GM18505 (cell line): Measurements from ENCODE around the gene ACP1.
"Not testable (repeated sequence)": the region's sequence is repeated elsewhere in the genome, so short reads cannot be mapped to it uniquely, and the experiment has no call there.

ENCODE experiments used
- ATAC-seq: cut with Tn5 transposase; IDR thresholded peaks from one replicate; pipeline ENCODE4 v1.9.1; 2021; ENCODE audit not compliant: unreplicated experiment
- POLR2A ChIP-seq: IDR thresholded peaks from 4 replicates; pipeline ENCODE4 v1.6.1; 2011; ENCODE audit warnings: borderline replicate concordance; ENCODE audit not compliant: insufficient read depth, insufficient read length; ENCODE audit errors: extremely low read depth

Gene ACP1

DNA sequence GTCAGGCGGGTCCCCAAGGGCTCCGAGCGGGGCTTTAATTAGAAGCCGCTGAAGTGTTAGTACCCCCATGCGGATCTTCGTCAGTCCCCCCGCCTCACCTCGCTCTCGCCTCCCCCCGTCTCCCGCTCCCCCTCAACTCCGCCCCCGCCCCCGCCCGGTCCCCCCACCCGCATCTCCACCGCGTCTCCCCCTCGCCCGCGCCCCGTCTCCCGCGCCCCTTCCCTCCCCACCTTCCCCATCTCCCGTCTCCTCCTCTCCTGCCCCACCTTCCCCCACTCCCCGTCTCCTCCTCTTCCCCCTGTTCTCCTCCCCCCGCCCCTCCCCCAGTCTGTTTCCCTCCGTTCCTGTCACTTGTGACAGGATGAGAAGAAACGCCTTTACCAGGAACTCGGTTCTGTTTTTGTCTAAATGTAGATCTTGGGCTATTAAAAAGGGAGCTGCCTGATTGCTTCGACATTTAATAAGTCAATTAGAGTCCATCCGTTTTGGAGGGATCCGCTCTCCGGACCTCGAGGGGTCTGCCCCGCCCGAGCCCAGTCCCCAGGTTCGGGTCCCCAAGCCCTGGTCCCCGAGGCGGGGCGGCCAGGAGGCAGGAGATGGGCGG, 24.1 kb downstream of the ACP1 start:
- no peak for ATAC-seq
- no peak for TF ChIP-seq POLR2A

DNA sequence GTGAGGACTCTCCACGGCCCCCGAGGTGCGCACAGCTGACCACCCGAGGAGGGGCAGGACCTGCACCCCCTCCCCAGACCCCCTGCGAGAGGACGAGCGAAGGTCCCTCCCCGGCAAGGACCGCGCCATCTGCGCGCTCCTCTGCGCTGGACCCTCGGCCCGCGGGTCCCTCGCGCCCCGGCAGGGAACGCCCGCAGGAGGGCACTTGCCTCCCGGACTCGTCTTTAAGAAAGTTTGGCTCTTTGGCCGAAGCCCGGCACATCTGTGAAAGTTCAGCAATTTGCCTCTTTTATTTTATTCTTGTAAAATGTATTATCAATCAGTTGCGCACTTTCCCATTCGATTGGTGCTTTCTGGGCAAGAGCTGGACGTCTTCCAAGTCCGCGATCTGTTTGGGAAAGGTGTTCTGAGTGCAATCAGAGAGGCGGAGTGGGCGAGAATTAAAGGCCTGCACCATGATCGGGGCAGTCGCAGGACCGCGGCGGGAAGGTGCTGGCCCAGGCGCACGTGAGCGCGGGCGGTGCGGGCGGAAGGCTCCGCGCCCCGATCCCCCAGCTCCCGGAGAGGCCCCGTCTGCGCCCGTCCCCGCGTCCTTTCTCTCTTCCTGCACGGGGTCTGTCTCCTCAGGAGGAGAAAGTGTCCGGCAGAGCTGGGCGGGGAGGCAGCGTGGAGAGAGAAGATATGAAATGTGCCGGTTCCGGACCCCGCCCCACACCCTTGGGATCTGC, 24.8 kb downstream of the ACP1 start:
- ATAC-seq: no peak
- TF ChIP-seq POLR2A: no peak

- no peak for ATAC-seq
- no peak for TF ChIP-seq POLR2A
Observed at GRCh38 chr2:290090-290722, 25.5 kb downstream of the ACP1 start.

DNA sequence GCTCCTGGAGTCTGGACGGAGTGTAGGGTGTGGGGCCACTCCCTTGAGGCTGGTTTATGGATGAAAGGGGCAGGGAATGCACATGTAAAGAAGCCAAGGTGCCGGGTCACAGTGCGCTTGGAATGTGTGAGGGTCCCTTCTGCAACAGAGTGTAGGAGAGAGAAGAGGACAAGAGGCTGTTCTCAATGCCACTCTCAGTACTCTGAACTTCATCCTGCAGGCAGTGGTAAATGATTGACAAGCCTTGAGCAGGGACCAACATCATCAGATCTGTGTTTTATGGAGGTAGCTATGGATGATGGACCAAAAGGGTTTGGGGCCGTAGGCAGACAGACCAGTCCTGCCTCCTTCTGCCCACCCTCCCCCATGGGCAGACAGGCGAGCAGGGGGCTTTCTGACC, 30.3 kb downstream of the ACP1 start:
- TF ChIP-seq POLR2A: no peak
- no peak for ATAC-seq

DNA sequence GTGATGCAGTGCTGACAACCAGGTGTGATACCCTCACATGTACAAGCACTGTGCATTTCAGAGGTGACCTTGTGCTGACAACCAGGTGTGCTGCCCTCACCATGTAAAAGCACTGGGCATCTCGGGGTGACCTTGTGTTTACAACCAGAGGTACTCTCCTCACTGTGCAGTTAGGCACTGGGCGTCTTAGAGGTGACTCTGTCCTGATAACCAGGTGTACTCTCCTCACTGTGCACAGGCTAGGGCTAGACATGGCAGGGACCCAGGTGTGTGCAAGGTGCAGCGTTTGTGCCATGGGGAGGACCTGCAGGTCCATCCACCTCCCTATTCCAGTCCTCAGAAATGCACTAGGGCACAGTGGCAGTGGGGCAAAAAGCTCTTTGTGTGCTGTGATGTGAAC, 31.6 kb downstream of the ACP1 start:
- TF ChIP-seq POLR2A: no peak
- ATAC-seq: no peak

DNA sequence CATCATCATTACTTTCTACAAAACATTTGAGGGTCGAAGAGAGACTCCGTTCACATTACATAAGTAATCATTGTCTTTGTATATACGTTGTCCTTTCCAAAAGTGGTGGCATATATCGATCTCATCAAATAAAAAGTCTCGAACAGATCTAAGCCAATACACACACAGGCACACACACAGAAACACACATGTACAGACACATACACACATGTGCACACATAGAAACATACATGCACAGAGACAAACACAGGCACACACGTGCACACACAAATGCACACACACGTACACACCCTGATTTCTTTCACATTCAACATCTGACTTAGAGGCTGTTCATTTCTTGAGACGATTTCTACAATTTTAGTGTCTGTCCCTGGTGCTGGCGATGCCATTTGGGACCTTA, 40.6 kb downstream of the ACP1 start:
- TF ChIP-seq POLR2A: no peak
- no peak for ATAC-seq

- no peak for ATAC-seq
- no peak for TF ChIP-seq POLR2A
Observed at GRCh38 chr2:309148-309953, 44.6 kb downstream of the ACP1 start.

DNA sequence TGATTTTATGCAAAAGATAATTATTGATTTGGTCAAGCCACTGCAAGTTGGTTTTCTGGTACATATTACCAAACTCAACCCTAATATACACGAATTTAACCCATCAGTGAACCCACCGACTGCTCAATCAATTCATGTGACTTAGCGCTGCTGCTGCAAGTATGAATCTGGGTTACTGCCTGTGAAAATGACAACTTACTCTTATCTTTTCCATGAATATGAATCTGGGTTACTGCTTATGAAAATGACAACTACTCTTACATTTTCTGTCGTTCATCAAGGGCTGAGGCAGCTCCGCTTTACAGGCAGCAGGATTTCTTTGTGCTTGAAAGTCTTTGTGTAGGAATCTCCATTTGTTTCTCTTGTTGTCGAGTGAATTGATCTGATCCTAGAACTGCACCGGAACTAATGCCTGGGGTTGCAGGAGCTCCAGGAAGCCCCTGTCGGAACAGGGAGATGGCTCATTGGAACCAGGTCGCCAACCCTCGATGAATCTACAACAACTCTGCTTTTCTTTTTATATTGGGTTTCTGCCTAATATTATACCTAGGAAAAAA, 45.3 kb downstream of the ACP1 start:
- TF ChIP-seq POLR2A: no peak
- no peak for ATAC-seq

GRCh38 chr2:310994-311393, 46.2 kb downstream of the ACP1 start:
- no peak for ATAC-seq
- no peak for TF ChIP-seq POLR2A

DNA sequence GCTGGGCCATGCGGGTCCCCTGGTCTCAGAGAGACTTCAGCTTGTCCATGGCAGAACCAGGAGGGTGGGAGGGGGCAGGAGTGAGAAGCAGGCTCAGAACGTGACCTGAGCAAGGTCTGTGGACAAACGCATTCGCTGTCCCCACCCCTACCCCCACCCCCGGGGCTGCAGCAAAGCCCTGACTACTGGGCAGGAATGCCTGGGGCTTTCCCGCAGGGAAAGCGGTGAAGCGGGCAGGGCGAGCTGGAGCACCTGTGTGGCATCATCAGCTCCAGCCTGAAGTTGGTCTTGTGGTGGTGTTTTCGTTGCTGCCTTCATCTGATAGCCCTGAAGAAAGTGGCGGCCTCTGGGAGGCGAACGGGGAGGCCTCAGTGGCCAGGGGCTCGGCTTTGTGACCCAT, 49.2 kb downstream of the ACP1 start:
- no peak for TF ChIP-seq POLR2A
- no peak for ATAC-seq

DNA sequence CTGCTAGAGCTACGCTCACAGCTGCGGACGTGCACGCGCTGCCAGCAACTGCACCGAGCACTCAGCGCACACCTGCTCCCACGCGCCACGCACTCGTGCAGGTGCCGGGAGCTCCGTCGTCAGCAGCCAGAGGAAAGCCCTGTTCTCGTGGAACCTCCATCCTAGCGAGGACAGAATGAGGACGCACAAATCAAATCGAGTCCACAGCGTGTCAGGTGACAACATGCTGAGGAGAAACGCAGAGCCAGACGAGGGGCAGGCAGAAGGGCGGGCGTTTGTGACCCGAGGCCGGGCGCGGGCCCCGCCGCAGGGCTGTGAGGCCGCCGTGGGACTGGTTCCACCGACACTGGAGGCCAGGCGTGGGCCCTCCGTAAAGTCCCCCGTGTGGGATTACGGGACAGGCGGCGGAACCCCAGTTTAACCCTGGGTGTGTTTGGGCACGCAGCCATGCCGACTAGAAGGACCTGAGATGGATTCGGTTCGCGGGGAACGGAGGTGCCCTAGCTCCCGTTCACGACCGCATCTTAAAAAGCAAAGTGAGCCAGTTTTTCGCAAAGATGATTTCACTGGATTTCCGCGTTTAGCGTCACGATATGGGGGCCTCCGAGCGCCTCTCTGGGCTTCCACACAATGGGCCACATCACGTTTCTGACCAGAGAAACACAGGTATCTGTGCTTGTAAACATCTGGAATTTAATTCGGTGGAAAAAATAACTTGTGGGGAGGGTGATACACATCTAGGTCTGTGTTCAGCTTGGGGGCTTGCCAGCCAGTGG, 50.0 kb downstream of the ACP1 start:
- no peak for TF ChIP-seq POLR2A
- no peak for ATAC-seq

- not testable (repeated sequence) for ATAC-seq
Observed at GRCh38 chr2:315925-316324, 51.2 kb downstream of the ACP1 start.

- ATAC-seq: no peak
- TF ChIP-seq POLR2A: no peak
Observed at GRCh38 chr2:316381-316780, 51.6 kb downstream of the ACP1 start.
